Measurements from ENCODE around the gene ZSWIM8.

DNA sequence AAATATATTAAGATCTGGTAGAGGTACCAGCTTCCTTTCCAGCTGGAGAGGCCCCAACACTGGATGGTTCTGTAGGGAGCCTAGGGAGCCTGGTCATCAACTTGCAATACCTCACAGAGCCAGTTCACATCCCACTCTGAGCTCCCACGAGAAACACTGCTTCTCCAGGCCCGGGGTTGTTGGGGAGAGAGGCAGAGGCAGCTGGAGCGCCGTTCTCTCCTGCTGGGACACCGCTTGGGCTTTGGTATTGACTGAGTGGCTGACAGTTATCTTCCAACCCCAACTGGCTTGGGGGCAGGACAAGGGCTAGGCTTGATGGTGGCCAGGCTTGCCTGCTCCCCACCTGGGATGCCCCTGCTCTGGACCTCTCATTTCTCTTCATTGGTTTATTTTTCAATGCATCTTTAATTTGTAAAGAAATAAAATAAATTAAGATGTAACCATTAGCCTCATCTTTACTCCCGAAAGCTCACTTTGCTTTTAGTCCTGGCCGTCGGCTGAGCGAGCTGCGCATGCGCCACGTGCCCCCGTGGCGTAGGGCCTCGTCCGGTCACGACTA, 13.6 kb upstream of the ZSWIM8 start:
- TF ChIP-seq, protein P1, sequence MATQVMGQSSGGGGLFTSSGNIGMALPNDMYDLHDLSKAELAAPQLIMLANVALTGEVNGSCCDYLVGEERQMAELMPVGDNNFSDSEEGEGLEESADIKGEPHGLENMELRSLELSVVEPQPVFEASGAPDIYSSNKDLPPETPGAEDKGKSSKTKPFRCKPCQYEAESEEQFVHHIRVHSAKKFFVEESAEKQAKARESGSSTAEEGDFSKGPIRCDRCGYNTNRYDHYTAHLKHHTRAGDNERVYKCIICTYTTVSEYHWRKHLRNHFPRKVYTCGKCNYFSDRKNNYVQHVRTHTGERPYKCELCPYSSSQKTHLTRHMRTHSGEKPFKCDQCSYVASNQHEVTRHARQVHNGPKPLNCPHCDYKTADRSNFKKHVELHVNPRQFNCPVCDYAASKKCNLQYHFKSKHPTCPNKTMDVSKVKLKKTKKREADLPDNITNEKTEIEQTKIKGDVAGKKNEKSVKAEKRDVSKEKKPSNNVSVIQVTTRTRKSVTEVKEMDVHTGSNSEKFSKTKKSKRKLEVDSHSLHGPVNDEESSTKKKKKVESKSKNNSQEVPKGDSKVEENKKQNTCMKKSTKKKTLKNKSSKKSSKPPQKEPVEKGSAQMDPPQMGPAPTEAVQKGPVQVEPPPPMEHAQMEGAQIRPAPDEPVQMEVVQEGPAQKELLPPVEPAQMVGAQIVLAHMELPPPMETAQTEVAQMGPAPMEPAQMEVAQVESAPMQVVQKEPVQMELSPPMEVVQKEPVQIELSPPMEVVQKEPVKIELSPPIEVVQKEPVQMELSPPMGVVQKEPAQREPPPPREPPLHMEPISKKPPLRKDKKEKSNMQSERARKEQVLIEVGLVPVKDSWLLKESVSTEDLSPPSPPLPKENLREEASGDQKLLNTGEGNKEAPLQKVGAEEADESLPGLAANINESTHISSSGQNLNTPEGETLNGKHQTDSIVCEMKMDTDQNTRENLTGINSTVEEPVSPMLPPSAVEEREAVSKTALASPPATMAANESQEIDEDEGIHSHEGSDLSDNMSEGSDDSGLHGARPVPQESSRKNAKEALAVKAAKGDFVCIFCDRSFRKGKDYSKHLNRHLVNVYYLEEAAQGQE (tag by site-specific recombination; IDR thresholded peaks at IDR 0.05), result no peak
- TF ChIP-seq ZNF354C (tag by site-specific recombination; IDR thresholded peaks at IDR 0.05; ENCODE audit: borderline replicate concordance, low read depth), result no peak
- TF ChIP-seq, protein P2, sequence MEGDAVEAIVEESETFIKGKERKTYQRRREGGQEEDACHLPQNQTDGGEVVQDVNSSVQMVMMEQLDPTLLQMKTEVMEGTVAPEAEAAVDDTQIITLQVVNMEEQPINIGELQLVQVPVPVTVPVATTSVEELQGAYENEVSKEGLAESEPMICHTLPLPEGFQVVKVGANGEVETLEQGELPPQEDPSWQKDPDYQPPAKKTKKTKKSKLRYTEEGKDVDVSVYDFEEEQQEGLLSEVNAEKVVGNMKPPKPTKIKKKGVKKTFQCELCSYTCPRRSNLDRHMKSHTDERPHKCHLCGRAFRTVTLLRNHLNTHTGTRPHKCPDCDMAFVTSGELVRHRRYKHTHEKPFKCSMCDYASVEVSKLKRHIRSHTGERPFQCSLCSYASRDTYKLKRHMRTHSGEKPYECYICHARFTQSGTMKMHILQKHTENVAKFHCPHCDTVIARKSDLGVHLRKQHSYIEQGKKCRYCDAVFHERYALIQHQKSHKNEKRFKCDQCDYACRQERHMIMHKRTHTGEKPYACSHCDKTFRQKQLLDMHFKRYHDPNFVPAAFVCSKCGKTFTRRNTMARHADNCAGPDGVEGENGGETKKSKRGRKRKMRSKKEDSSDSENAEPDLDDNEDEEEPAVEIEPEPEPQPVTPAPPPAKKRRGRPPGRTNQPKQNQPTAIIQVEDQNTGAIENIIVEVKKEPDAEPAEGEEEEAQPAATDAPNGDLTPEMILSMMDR (tag by site-specific recombination; IDR thresholded peaks at IDR 0.05), result no peak
- TF ChIP-seq ZNF174 (tag by site-specific recombination; IDR thresholded peaks at IDR 0.05), result no peak
- TF ChIP-seq, protein P3, sequence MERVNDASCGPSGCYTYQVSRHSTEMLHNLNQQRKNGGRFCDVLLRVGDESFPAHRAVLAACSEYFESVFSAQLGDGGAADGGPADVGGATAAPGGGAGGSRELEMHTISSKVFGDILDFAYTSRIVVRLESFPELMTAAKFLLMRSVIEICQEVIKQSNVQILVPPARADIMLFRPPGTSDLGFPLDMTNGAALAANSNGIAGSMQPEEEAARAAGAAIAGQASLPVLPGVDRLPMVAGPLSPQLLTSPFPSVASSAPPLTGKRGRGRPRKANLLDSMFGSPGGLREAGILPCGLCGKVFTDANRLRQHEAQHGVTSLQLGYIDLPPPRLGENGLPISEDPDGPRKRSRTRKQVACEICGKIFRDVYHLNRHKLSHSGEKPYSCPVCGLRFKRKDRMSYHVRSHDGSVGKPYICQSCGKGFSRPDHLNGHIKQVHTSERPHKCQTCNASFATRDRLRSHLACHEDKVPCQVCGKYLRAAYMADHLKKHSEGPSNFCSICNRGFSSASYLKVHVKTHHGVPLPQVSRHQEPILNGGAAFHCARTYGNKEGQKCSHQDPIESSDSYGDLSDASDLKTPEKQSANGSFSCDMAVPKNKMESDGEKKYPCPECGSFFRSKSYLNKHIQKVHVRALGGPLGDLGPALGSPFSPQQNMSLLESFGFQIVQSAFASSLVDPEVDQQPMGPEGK (tag by site-specific recombination; IDR thresholded peaks at IDR 0.05), result no peak
- no peak for TF ChIP-seq GLI4 (tag by site-specific recombination; IDR thresholded peaks at IDR 0.05)
- TF ChIP-seq ZXDB (tag by site-specific recombination; IDR thresholded peaks at IDR 0.05), result no peak
- TF ChIP-seq, protein P4, sequence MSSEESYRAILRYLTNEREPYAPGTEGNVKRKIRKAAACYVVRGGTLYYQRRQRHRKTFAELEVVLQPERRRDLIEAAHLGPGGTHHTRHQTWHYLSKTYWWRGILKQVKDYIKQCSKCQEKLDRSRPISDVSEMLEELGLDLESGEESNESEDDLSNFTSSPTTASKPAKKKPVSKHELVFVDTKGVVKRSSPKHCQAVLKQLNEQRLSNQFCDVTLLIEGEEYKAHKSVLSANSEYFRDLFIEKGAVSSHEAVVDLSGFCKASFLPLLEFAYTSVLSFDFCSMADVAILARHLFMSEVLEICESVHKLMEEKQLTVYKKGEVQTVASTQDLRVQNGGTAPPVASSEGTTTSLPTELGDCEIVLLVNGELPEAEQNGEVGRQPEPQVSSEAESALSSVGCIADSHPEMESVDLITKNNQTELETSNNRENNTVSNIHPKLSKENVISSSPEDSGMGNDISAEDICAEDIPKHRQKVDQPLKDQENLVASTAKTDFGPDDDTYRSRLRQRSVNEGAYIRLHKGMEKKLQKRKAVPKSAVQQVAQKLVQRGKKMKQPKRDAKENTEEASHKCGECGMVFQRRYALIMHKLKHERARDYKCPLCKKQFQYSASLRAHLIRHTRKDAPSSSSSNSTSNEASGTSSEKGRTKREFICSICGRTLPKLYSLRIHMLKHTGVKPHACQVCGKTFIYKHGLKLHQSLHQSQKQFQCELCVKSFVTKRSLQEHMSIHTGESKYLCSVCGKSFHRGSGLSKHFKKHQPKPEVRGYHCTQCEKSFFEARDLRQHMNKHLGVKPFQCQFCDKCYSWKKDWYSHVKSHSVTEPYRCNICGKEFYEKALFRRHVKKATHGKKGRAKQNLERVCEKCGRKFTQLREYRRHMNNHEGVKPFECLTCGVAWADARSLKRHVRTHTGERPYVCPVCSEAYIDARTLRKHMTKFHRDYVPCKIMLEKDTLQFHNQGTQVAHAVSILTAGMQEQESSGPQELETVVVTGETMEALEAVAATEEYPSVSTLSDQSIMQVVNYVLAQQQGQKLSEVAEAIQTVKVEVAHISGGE (tag by site-specific recombination; conservative IDR thresholded peaks at IDR 0.05; ENCODE audit: low read depth), result no peak
- no peak for TF ChIP-seq TCF7L2 (IDR thresholded peaks at IDR 0.05; ENCODE audit: borderline replicate concordance, low read depth, low read length)

Data from HEK293 (cell line).